ENCODE results near the gene CABYR.

Gene CABYR

GRCh38 chr18:24138789-24139616 is at the start of gene CABYR:
Gene CABYR (plus strand): TSS chr18:24139062. CDS start chr18:24143115, 4,053 bp downstream.
- peak; percentile 92 for DNase-seq (ENCODE audit: low spot score)

- DNase-seq (ENCODE audit: low spot score), result no peak
Observed at GRCh38 chr18:24089076-24089475, 49.8 kb upstream of the CABYR start.

- no peak for DNase-seq (ENCODE audit: low spot score)
Observed at GRCh38 chr18:24089515-24090337, 49.1 kb upstream of the CABYR start.

- DNase-seq (ENCODE audit: low spot score), result no peak
Observed at GRCh38 chr18:24090876-24091275, 48.0 kb upstream of the CABYR start.

- no peak for DNase-seq (ENCODE audit: low spot score)
Observed at GRCh38 chr18:24094561-24094960, 44.3 kb upstream of the CABYR start.

GRCh38 chr18:24095976-24096375 is 42.9 kb upstream of the CABYR start:
- no peak for DNase-seq (ENCODE audit: low spot score)

GRCh38 chr18:24103320-24104021 is 35.4 kb upstream of the CABYR start:
- DNase-seq (ENCODE audit: low spot score), result no peak

GRCh38 chr18:24104486-24104885 is 34.4 kb upstream of the CABYR start:
- DNase-seq (ENCODE audit: low spot score), result no peak

GRCh38 chr18:24108641-24109040 is 30.2 kb upstream of the CABYR start:
- no peak for DNase-seq (ENCODE audit: low spot score)

GRCh38 chr18:24111936-24112335 is 26.9 kb upstream of the CABYR start:
- DNase-seq (ENCODE audit: low spot score), result no peak

- DNase-seq (ENCODE audit: low spot score), result no peak
Observed at GRCh38 chr18:24112464-24112863, 26.4 kb upstream of the CABYR start.

GRCh38 chr18:24112874-24113615 is 25.8 kb upstream of the CABYR start:
- no peak for DNase-seq (ENCODE audit: low spot score)

GRCh38 chr18:24114924-24115549 is 23.8 kb upstream of the CABYR start:
- DNase-seq (ENCODE audit: low spot score), result no peak

- no peak for DNase-seq (ENCODE audit: low spot score)
Observed at GRCh38 chr18:24115628-24116027, 23.2 kb upstream of the CABYR start.

- DNase-seq (ENCODE audit: low spot score), result peak; percentile 76
Observed at GRCh38 chr18:24118750-24119577, 19.9 kb upstream of the CABYR start.

GRCh38 chr18:24120676-24121075 is 18.2 kb upstream of the CABYR start:
- no peak for DNase-seq (ENCODE audit: low spot score)

- no peak for DNase-seq (ENCODE audit: low spot score)
Observed at GRCh38 chr18:24121625-24122024, 17.2 kb upstream of the CABYR start.

- DNase-seq (ENCODE audit: low spot score), result no peak
Observed at GRCh38 chr18:24126155-24126961, 12.5 kb upstream of the CABYR start.

GRCh38 chr18:24127735-24128134 is 11.1 kb upstream of the CABYR start:
- no peak for DNase-seq (ENCODE audit: low spot score)

- DNase-seq (ENCODE audit: low spot score), result no peak
Observed at GRCh38 chr18:24128700-24129099, 10.2 kb upstream of the CABYR start.
